T-helper 1 cell treated with Interleukin-12 subunit alpha and Interleukin-12 subunit beta and Interleukin-4 antibody, amounts not matched to agents 30 ng/mL and 1 ng/mL, for 36 hours (primary cell): ENCODE data around the gene AMFR. TPM values are rescaled to one million over a fixed set of nuclear protein-coding genes. Genes with fewer than 3 reads are reported as not detected.

Experiments
- intact Hi-C: fragments of 100-400 bp; cut with micrococcal nuclease; formaldehyde crosslinking; loops from one replicate; pipeline ENCODE4 v1.15.1; 2024
- total RNA-seq: library from RNA; stranded (reverse); gene quantifications from 2 replicates; pipeline ENCODE4 v1.2.3, GENCODE V29; 2022

AMFR gene
- total RNA-seq, 1 donor from 2014 or later = 50.3 TPM

DNA sequence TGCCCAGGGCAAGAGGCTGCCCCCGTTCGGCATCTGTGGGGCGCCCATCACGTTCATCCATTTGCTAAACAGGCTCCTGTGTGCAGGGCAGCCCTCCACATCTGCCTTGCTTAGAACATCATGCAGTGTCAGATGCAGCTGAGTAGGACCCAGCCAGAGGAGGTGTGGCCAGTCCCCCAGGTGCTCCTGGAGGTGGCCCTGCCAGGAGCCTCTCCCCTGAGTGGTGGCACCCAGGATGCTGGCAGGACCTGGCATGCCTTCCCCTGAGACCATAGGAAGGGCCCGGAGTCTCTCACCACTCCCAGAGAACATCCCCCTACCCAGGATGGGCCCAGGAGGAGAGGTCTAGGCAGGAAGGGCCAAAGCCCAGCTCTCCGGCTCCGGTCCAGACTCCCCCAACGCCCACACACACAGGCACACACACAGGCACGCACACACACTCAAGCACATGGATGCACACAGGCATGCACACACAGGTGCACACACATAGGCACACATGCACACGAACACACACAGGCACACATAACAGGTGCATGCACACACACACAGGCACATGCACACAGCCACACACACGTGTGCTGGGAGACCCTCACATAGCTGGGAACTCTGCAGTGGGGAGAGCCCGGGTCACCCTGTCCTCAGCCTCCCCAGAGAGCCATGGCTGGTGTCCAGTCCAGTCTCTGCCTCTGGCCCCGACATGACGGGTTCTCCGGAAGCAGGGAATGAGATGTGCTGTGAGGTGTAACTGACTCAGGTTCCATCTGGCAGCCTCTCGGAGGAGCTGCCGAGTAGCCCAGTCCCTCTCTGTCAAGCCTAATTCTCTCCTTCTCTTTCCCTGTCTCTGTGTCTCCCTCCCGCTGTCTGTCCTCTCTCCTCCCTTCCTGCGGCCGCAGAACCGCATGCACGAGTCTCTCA, 74.6 kb downstream of the AMFR start:
- intact Hi-C loops = no loop called here

DNA sequence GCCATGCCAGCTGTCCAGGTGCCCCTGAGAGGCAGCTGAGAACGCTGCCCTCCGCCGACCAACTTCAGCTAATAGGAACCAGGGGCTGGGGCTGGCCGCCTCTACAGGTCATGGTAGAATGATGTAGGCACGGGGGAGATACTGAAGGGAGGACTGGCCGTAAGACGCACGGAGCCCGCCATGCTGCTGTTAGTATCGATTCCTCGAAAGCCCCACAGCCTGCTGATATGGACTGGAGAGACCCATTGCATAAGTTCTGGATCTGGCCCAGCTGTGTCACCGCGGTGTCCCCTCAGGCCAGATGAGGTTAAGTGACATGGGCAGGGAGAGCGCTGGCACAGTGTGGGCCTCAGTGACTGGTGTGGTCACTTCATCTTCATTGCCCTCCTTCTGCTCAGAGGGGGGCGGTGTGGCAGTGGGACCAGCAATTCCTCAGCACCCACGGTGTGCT, 75.6 kb downstream of the AMFR start:
- intact Hi-C loops = no loop called here

DNA sequence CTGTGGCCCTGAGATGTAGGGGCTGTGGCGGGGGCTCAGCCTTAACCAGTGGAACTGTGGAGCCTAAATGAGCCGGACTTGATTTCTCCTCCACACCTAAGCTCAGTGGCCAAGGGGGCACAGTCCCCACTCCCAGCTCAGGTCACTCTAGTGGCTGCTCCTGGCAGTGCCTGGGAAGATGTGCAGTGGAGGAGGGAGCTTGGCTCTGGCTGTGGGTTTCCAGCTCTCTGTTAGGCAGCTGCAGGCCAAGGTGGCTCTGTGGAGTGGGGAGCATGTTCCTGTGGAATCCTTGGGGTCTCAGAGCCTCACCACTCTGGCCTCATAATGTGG, 76.3 kb downstream of the AMFR start:
- intact Hi-C loops = no loop called here

DNA sequence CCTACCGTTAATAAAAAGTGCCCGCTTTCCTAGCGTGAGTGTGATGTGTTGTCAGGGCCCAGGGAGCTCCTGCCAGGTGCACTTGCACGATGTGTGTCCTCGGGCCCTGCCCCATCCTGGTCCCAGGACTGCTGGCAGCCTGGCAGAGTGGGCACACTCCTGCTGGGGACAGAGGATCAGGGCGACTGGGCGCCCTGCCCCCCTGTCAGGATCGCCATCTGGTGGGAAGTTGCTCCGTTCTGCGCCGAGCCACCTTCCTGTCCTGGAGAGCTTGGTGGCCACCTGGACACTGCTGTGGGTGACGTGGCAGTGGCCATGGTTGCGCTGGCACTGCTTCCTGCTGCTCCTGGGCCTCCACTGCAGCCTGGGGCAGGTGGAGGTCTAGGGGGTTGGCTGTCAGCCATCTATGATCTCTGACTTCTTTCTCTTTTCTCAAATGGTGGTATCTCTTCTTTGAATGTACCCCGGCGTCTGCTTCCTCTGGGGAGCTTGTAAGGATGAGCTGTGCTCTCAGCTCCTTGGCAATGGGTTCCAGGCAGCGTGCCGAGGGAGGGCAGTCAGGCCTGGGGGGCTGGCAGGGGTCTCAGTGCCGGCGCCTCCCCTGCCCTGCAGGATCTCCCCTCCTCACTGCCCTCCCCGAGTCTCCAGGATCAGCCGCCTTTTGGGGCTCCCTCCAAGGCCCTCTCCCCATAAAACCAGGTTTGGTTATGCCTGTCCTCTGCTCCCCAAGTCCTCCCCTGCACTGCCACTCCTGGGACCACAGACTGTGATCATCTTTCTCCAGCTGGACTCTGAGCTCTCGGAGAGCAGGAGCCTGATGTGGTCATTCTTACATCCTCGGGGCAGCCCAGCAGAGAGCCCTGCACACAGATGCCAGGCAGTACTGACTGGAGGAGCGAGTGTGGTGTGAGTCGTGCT, 76.9 kb downstream of the AMFR start:
- intact Hi-C loops = no loop called here

DNA sequence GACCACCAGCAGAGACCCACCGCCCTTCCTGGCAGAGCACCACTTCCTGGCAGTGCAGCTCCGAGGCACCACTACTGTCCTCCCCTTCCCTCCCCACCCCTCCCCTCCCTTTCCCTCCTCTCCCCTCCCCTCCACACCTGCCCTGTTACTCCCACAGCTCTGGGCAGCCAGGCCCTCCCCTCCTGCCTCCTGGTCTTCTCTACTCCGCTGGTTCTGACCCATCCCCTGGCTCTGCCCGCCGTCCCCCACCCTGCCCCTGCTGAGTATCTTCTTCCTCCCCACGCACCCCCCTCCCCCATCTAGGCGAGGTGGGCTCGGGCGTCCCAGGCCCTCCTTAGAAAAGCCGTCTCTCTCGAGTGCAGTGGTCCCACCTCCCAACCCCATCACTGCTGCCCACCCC, 77.7 kb downstream of the AMFR start:
- intact Hi-C loops = no loop called here

DNA sequence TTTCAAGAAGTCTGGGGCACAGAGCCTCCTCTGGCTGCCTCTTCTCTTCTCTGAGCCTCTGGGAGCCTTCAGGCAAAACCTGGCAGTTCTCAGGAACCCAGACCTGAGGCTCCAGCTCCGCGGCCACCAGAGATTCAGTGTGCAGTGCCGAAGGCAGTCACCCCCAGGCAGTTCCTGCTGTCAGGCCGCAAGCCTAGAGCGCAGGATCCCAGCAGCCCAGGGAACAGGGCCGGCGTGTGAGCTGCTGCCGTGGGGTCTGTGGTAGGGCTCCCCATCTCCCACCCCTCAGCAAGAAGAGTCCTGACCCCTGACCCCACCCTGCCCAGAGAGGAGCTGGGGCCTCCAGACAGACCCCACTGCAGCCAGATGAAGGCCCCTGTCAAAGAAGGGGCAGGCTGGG, 78.2 kb downstream of the AMFR start:
- intact Hi-C loops = no loop called here

DNA sequence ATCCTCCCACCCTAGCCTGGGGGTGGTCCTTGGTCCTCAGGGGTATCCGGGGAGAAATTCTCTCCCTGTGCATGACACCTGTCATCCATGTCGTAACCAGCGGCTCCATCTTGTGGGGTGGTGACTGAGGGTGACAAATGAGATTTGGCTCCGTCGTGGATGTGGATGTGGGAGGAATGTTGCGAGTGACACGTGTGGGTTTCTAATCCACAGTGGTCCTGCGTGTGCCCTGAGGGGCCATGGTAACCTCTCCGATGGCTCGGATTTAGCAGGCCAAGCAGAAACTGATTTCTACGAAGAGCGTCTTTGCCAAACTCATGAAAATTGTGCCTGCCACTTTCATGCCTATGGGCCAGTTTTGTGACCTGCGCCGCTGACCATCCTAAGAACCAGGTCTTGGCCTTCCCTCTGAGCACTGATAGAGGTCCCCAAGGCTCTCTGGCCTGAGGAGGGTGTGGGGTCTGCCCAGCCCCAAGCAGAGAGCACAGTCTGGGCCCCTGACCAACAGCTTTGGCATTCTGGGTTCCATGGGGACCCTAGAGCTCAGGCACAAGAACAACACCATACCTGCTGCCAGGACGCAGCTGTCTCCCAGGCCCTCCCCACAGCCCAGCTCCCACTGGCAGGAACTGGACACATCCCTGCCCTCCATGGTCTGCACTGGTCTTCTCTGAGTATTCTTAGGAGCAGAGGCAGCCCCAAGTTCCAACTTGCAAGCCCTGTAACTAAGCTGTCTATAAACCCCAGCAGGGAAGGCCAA, 79.0 kb downstream of the AMFR start:
- intact Hi-C loops = no loop called here

DNA sequence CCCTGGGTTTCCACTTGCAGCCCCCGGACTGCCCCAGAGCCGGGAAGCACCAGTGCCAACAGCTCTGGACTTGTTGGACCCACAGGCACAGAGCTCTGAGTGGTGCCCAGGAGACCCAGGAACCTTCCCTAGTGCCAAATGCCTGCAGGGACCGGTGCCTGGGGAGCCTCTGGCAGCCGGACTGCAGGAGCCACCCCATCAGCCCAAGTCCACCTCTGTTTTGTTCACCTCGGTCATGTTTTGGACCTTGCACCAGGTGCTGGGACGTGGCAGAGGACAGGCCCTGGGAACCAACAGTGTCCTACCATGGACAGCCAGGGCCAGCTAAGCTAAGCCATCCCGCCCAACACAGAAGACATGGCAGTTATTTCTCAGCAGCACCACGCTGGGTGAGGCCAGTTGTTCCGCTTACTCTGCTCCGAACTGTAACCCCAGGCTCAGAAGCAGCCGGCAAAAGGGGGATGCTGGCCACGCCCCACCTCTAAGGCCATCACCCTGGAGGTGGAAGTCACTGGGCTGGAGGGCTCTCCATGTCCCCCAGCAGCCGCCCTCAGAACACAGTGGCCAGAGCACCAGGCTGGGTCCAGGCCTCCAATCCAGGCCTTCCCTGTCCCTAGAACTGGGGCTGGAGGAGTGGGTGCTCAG, 79.8 kb downstream of the AMFR start:
- intact Hi-C loops = no loop called here

DNA sequence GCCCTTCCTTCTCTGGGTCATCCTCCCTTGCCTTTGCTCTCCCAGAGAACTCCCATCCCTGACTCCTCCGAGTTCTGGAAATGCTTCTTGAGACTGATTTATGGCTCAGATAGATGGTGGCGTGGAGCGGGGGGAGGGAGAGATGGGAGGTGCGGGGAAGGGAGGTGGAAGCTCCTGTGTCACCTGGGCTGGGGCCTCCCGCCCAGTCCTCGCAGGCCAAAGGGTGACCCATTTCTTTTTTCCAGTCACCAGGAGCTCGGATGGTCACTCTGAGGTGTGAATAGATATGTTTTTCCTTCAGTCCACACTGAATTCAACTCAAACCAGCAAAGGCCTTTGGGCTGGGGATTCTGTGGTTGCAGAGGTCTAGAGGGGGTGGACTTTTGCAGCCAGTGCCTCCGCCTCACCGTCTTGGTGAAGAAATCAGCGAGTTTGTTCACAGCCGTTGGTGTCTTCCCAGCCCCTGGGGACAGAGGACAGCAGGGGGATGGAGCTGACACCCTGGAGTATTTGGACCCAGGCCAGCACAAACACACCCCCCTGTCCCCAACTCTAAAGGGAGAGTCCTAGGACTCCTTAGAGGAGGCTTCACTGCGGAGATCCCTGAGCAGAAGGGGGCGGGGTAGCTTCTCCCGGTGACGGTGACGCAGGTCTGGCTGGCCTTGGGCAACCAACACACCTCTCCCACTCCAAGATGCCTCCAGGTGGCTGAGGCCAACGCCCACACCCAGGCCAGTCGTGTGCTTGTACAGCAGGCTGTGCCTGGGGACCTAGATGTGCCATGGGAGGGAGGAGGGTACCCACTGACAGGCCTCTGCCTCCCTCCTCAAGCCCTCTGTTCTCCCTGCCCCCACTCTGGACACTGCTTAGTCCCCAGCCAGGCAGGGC, 80.6 kb downstream of the AMFR start:
- intact Hi-C loops = no loop called here

DNA sequence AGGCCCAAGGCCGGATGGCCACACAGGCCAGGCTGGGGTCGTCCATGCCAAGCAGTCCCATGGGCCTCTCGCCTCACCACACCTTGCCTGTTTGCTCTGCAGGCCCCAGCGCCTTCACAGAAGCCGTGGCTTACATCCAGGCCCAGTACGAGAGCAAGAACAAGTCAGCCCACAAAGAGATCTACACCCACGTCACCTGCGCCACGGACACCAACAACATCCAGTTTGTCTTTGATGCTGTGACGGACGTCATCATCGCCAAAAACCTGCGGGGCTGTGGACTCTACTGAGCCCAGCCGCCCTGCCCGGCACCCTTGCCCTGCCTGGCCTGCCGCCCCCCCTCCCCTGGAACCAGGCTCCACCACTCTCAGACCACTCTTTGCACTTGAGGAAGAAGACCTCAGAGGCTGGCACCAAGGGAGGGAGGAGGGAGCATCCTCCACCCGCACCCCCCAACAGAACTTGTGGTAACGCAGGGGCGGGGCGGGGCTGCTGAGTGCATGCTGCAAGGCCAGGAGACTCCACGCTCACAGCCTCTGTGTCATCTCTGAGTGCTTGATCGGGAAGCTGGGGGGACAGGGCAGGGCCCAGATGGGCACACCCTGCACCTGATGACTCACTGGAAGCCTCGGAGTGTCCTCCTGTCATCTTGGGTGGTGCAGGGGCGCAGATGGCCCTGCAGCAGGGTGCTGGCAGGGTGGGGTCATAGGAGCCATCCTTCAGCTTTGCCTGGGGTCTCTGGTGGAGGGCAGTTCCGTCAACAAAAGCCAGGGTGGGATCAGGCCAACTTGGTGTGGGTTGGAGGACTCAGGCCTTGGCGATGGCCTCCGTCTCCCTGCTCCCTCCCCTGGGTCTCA, 81.5 kb downstream of the AMFR start:
- intact Hi-C loops = no loop called here

DNA sequence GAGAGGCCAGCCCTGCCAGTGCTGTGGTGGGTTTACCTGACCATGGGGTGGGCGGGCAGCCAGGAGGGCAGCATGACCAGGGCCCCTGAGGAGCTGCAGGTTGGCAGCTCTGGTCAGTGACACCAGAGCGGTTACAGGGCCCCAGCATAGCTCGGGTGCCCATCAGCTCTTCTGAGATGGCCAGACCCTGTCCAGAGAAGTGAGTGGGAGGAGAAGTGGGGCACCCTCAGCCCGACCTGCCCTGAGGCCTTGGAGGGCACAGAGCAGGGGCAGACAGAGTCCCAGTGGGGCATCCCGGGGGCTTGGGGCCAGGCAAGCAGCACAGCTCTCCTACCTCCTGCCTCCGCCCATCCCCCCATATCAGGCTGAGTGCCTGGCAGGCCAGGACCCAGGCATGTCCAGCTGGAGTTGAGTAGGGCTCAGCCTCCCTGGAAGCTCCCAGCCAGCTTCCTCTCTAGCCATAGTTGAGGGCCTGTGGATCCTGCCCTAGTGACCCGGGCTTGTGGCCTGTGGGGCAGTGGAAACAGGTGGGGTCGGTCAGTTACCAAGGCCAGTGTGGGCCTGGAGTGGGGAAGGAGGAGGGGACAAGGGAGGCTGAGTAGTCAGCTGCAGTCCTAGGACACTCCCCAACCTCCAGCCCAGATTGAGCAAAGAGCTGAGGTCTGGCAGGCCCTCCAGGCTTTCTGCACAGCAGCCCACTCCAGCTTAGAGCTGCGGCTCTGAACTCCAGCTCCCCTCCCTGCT, 83.5 kb downstream of the AMFR start:
- intact Hi-C loops = no loop called here

DNA sequence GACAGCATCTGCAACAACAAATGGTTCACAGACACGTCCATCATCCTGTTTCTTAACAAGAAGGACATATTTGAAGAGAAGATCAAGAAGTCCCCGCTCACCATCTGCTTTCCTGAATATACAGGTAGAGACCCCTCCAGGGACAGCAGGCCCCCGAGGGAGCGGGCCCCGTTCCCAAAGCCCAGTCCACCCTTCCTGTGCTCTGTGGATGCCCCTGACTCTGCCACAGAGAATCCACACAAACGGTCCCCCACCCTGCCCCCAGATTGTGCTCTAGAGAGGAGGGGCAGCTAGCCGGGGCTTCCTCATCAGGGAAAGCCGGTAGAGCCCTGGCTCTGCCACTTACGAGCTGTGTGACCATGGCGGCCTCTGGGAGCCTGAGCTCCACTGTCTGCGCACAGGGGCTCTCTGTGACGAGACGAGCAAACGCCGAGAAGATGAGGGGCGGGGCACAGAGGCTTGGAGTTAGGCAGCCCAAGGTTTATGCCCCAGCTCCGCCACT, 84.4 kb downstream of the AMFR start:
- intact Hi-C loops = no loop called here

DNA sequence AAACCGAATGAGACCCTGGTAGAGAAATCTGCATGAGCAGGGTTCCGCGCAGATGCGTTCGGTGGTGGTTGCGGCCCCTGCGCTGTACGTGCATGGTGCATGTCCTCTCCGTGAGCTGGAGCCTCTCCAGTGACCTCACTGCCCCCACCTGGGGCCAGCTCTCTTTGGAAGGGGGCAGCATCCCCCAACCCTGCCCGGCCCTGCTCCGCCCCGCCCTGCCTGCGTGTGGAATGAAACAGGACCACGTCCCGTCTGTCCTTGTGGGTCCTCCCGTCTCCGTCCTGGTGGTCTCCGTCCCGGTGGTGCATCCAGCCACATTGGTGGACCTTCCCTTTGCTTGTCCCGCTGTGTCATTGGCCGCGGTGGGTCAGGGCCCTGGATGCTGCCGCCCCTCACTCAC, 84.9 kb downstream of the AMFR start:
- intact Hi-C loops = no loop called here

DNA sequence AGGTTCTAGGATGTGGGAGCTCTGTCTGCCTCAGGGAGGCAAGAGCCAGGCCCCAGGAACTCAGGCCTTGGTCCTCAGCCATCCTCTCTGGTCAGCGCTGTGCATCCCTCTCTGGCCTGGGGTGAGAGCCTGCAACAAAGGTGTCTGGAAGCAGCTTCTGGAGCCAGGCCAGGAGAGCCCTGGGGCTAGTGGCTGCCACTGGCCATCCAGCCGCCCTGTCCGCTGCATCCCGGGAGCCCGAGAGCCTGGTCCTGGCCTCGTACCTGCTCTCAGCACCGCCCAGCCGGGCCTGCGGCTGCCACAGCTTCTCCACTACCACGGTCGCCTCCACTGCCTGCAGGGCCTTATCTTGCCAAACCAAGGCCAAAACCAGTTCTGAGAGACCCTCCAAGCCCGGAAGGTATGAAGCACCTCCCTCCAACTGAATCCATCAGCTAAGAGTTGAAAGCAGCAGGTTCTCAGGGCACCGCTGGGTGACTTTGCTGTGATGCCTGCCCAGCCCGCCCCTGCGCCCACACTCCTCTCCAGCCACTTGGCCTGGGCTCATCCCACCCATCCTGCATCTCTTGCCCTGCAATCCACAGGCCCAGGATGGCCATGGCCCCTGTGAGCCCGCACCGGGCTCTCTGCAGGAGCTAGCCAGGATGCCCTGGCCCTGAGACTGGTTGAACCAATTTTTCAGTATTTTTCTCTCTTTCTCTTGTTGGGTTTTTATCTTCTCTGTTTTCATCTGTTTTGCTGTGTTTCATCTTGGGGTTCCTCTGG, 85.7 kb downstream of the AMFR start:
- intact Hi-C loops = no loop called here

DNA sequence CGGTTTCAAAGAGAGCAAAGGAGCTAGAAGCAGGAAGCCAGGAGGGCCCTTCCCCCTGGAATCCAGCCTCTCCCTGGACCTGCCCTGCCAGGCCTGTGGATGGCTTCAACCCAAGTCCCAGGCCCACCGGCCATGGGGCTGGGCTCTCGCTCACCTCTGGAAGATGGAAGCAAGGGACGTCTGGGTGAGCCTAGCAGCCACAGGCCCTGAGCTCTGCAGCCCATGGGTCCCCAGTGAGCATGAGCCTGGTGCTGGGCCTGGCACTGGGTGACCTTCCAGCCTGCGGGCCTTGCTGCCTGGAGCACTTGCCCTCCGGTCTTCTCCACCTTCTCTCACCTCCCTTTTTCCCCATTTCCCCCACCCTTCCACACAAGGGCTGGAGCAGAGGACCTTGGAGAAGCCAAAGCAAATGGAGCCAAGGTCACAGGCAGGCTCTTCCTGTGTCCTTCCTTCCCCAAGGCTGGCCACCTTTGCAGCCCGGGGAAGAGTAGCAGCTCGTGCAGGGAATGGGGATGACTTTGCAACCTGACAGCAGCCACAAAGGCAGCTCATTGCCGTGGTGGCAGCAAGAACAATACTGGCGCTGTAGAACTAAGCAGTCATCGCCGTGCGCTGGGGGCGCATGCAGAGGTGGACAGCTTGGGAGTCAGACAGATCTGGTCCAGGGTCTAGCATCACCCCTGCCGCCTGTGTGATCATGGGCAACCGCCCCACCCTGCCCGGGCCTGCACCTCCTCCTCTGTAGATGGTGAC, 86.6 kb downstream of the AMFR start:
- intact Hi-C loops = no loop called here

DNA sequence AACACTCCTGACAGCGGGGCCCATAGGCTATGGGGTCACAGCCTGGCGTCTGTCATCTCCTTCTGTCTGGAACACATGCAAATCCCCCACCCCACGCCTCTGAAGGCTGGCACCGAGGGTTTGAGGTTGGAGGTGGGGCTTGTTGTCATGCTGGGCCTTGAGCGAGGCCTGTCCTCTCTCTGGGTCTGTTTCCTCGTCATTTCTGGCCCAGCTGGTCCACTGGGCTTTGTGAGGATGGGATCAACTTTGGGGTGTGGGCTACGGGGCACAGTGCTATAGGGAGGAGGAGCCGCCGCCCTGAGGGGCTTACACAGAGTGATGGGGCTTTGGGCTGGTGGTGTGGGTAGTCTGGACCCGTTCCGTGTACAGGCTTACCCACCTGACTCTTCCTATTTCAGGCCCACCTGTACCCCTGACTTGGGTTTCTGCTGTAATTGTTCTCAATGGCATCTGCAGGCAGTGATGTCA, 87.5 kb downstream of the AMFR start:
- intact Hi-C loops = no loop called here
